ENCODE results near the gene RSRC1.
"Not testable (repeated sequence)": the region's sequence is repeated elsewhere in the genome, so short reads cannot be mapped to it uniquely, and the experiment has no call there.

The RSRC1 gene

GRCh38 chr3:158109804-158110657, at the start of gene RSRC1:
Gene RSRC1, plus strand, starts transcription at chr3:158110089. Its CDS starts 12,016 bp downstream, at chr3:158122105.
- Mint-ChIP-seq H3K27ac (peak within 1 kb of the TSS; percentile 80), H3K27me3 (peaks cover 46% of the 10 kb centered on the region), H3K36me3 (peaks cover 25% of the 10 kb centered on the region), H3K4me3 (peak within 1 kb of the TSS; percentile 74), H3K9me3 (peaks cover 16% of the 10 kb centered on the region), H3K4me1 (peaks cover 56% of the 10 kb centered on the region)
- DNase-seq, result peak; percentile 87
- CTCF ChIA-PET, result interaction anchor here (0.6 to 0.8 kb wide), 2 partner anchors 11 to 17 kb away, joined by 4 to 6 read pairs; no protein-coding TSS in a partner anchor

GRCh38 chr3:158065574-158065973, 44.3 kb upstream of the RSRC1 start:
- H3K9me3 Mint-ChIP-seq, H3K27me3 Mint-ChIP-seq, H3K27ac Mint-ChIP-seq, CTCF ChIA-PET, H3K36me3 Mint-ChIP-seq, H3K4me1 Mint-ChIP-seq, H3K4me3 Mint-ChIP-seq, DNase-seq: not testable (repeated sequence)

- H3K27ac Mint-ChIP-seq, result no peak overlapping the region
- H3K36me3 Mint-ChIP-seq, result no peaks in the 10 kb centered on the region
- CTCF ChIA-PET, result no interaction called here
- no peaks in the 10 kb centered on the region for H3K4me1 Mint-ChIP-seq
- DNase-seq, result no peak
- H3K9me3 Mint-ChIP-seq, result no peaks in the 10 kb centered on the region
- no peak overlapping the region for H3K4me3 Mint-ChIP-seq
- H3K27me3 Mint-ChIP-seq, result peaks cover 4% of the 10 kb centered on the region
These were observed 37.1 kb upstream of the RSRC1 start for GRCh38 chr3:158072790-158073189.

- Mint-ChIP-seq H3K4me1 (no peaks in the 10 kb centered on the region), H3K4me3 (no peak overlapping the region), H3K27me3 (peaks cover 4% of the 10 kb centered on the region), H3K9me3 (no peaks in the 10 kb centered on the region), H3K27ac (no peak overlapping the region), H3K36me3 (no peaks in the 10 kb centered on the region)
- CTCF ChIA-PET, result no interaction called here
- DNase-seq, result no peak
These were observed 35.3 kb upstream of the RSRC1 start for GRCh38 chr3:158074591-158074990.

- H3K36me3 Mint-ChIP-seq, result no peaks in the 10 kb centered on the region
These were observed 30.3 kb upstream of the RSRC1 start for GRCh38 chr3:158079599-158079998.

GRCh38 chr3:158084651-158085050, 25.2 kb upstream of the RSRC1 start:
- no peak overlapping the region for H3K27ac Mint-ChIP-seq
- no peak for DNase-seq
- CTCF ChIA-PET, result no interaction called here

More at GRCh38 chr3:158079599-158079998, 30.3 kb upstream of the RSRC1 start:
- no peaks in the 10 kb centered on the region for H3K4me1 Mint-ChIP-seq
- CTCF ChIA-PET, result no interaction called here
- H3K4me3 Mint-ChIP-seq, result no peak overlapping the region
- DNase-seq, result no peak
- H3K27ac Mint-ChIP-seq, result no peak overlapping the region
- peaks cover 6% of the 10 kb centered on the region for H3K27me3 Mint-ChIP-seq
- H3K9me3 Mint-ChIP-seq, result no peaks in the 10 kb centered on the region

GRCh38 chr3:158085358-158085757, 24.5 kb upstream of the RSRC1 start:
- Mint-ChIP-seq H3K4me3 (no peak overlapping the region), H3K9me3 (no peaks in the 10 kb centered on the region), H3K27me3 (peaks cover 27% of the 10 kb centered on the region), H3K4me1 (no peaks in the 10 kb centered on the region), H3K36me3 (no peaks in the 10 kb centered on the region), H3K27ac (no peak overlapping the region)
- CTCF ChIA-PET, result no interaction called here
- DNase-seq, result no peak

More at GRCh38 chr3:158084651-158085050, 25.2 kb upstream of the RSRC1 start:
- Mint-ChIP-seq H3K4me3 (no peak overlapping the region), H3K27me3 (peaks cover 24% of the 10 kb centered on the region), H3K4me1 (no peaks in the 10 kb centered on the region), H3K9me3 (no peaks in the 10 kb centered on the region), H3K36me3 (no peaks in the 10 kb centered on the region)

- H3K4me1 Mint-ChIP-seq, result no peaks in the 10 kb centered on the region
- H3K36me3 Mint-ChIP-seq, result no peaks in the 10 kb centered on the region
- CTCF ChIA-PET, result no interaction called here
- H3K27me3 Mint-ChIP-seq, result peaks cover 26% of the 10 kb centered on the region
- no peak overlapping the region for H3K4me3 Mint-ChIP-seq
- no peaks in the 10 kb centered on the region for H3K9me3 Mint-ChIP-seq
- no peak overlapping the region for H3K27ac Mint-ChIP-seq
- no peak for DNase-seq
These were observed 24.0 kb upstream of the RSRC1 start for GRCh38 chr3:158085931-158086330.

GRCh38 chr3:158086361-158086760, 23.5 kb upstream of the RSRC1 start:
- H3K27me3 Mint-ChIP-seq, result peaks cover 26% of the 10 kb centered on the region
- no peaks in the 10 kb centered on the region for H3K9me3 Mint-ChIP-seq
- no peak overlapping the region for H3K4me3 Mint-ChIP-seq
- H3K4me1 Mint-ChIP-seq, result no peaks in the 10 kb centered on the region
- no peak overlapping the region for H3K27ac Mint-ChIP-seq
- no peak for DNase-seq
- H3K36me3 Mint-ChIP-seq, result no peaks in the 10 kb centered on the region
- CTCF ChIA-PET, result no interaction called here

GRCh38 chr3:158086776-158087175, 23.1 kb upstream of the RSRC1 start:
- no peak overlapping the region for H3K4me3 Mint-ChIP-seq
- no peak overlapping the region for H3K27ac Mint-ChIP-seq
- H3K4me1 Mint-ChIP-seq, result no peaks in the 10 kb centered on the region
- CTCF ChIA-PET, result no interaction called here
- no peaks in the 10 kb centered on the region for H3K9me3 Mint-ChIP-seq
- H3K27me3 Mint-ChIP-seq, result peaks cover 26% of the 10 kb centered on the region
- H3K36me3 Mint-ChIP-seq, result no peaks in the 10 kb centered on the region
- no peak for DNase-seq

- peaks cover 4% of the 10 kb centered on the region for H3K4me1 Mint-ChIP-seq
- DNase-seq, result no peak
- CTCF ChIA-PET, result interaction anchor here (1.6 kb wide), 1 partner anchor 443 kb away, joined by 3 read pairs; no protein-coding TSS in a partner anchor
- H3K27ac Mint-ChIP-seq, result no peak overlapping the region
- peaks cover 54% of the 10 kb centered on the region for H3K27me3 Mint-ChIP-seq
- H3K36me3 Mint-ChIP-seq, result no peaks in the 10 kb centered on the region
- H3K9me3 Mint-ChIP-seq, result no peaks in the 10 kb centered on the region
- H3K4me3 Mint-ChIP-seq, result no peak overlapping the region
These were observed 18.4 kb upstream of the RSRC1 start for GRCh38 chr3:158091531-158091930.

- peaks cover 60% of the 10 kb centered on the region for H3K27me3 Mint-ChIP-seq
- H3K36me3 Mint-ChIP-seq, result peaks cover 2% of the 10 kb centered on the region
- H3K4me3 Mint-ChIP-seq, result no peak overlapping the region
- peak overlapping the region; percentile 80 for H3K27ac Mint-ChIP-seq
- peaks cover 15% of the 10 kb centered on the region for H3K4me1 Mint-ChIP-seq
- CTCF ChIA-PET, result no interaction called here
- H3K9me3 Mint-ChIP-seq, result no peaks in the 10 kb centered on the region
- no peak for DNase-seq
These were observed 16.4 kb upstream of the RSRC1 start for GRCh38 chr3:158093526-158093925.

- H3K27ac Mint-ChIP-seq, result no peak overlapping the region
- CTCF ChIA-PET, result interaction anchor here (0.5 kb wide), 1 partner anchor 200 kb away, joined by 3 read pairs; no protein-coding TSS in a partner anchor
- H3K36me3 Mint-ChIP-seq, result peaks cover 2% of the 10 kb centered on the region
- H3K27me3 Mint-ChIP-seq, result peaks cover 66% of the 10 kb centered on the region
- peaks cover 15% of the 10 kb centered on the region for H3K4me1 Mint-ChIP-seq
- no peak for DNase-seq
- H3K9me3 Mint-ChIP-seq, result no peaks in the 10 kb centered on the region
- no peak overlapping the region for H3K4me3 Mint-ChIP-seq
These were observed 15.4 kb upstream of the RSRC1 start for GRCh38 chr3:158094235-158095110.

GRCh38 chr3:158095111-158095813, 14.6 kb upstream of the RSRC1 start:
- H3K9me3 Mint-ChIP-seq, result no peaks in the 10 kb centered on the region
- no peak overlapping the region for H3K4me3 Mint-ChIP-seq
- H3K27ac Mint-ChIP-seq, result peak overlapping the region; percentile 52
- peaks cover 15% of the 10 kb centered on the region for H3K4me1 Mint-ChIP-seq
- peaks cover 69% of the 10 kb centered on the region for H3K27me3 Mint-ChIP-seq
- CTCF ChIA-PET, result no interaction called here
- peaks cover 2% of the 10 kb centered on the region for H3K36me3 Mint-ChIP-seq
- no peak for DNase-seq

Data from activated naive CD4-positive, alpha-beta T cell treated with anti-CD3 and anti-CD28 coated beads, Interleukin-2, amount 10 ng/mL, durations not matched to agents 7 days and 5 days (primary cell).